Kidney (tissue), 14 donors: Measurements from ENCODE around the gene PIK3R1. TPM values are rescaled to one million over a fixed set of nuclear protein-coding genes. Genes with fewer than 3 reads are reported as not detected.

Experiments used
- DNase-seq, 5 donors: peaks; one replicate each; pipeline ENCODE4 v3.0.0-alpha.2; 2013 to 2020
- FAIRE-seq: peaks from 2 replicates; lab custom pipeline; 2012; peaks lifted over from hg19 to GRCh38; lab: Jason Lieb, UNC
- H3K27ac ChIP-seq, 2 donors: one replicate each; pipeline ENCODE4 v1.7.0; 2013; ENCODE audit warnings: low read depth in 2 of 2, low read length in 2 of 2, inconsistent platforms in 1 of 2
- H3K27me3 ChIP-seq: one replicate; pipeline ENCODE4 v1.7.1; 2013; ENCODE audit warnings: low read length, inconsistent platforms; ENCODE audit not compliant: control insufficient read depth, insufficient read depth
- H3K36me3 ChIP-seq, 3 donors: one replicate each; pipeline versions ENCODE4 v1.7.0 to v1.7.1; 2013; ENCODE audit warnings: low read length in 3 of 3, control low read depth in 1 of 3, inconsistent platforms in 1 of 3; ENCODE audit not compliant: insufficient read depth in 3 of 3, control insufficient read depth in 2 of 3
- H3K4me1 ChIP-seq, 3 donors: one replicate each; pipeline versions ENCODE4 v1.7.0 to v1.7.1; 2013; ENCODE audit warnings: low read length in 3 of 3, inconsistent platforms in 1 of 3, low read depth in 1 of 3; ENCODE audit not compliant: control insufficient read depth in 2 of 3, insufficient read depth in 2 of 3
- H3K4me3 ChIP-seq, 3 donors: one replicate each; pipeline versions ENCODE4 v1.7.0 to v1.8.1; 2013; ENCODE audit warnings: low read length in 3 of 3, control low read depth in 1 of 3, inconsistent platforms in 1 of 3
- H3K9ac ChIP-seq, 3 donors: one replicate each; pipeline versions ENCODE4 v1.7.0 to v1.7.1; 2013; ENCODE audit warnings: low read length in 3 of 3, control low read depth in 1 of 3, inconsistent platforms in 1 of 3
- H3K9me3 ChIP-seq, 3 donors: one replicate each; pipeline versions ENCODE4 v1.7.0 to v1.7.1; 2013; ENCODE audit warnings: low read length in 3 of 3, control low read depth in 1 of 3, inconsistent platforms in 1 of 3; ENCODE audit not compliant: control insufficient read depth in 2 of 3, insufficient read depth in 1 of 3
- CTCF ChIP-seq: IDR thresholded peaks from 3 replicates; pipeline ENCODE4 v1.5.1; 2012; ENCODE audit warnings: mild to moderate bottlenecking, moderate library complexity, borderline replicate concordance; ENCODE audit not compliant: insufficient read depth; ENCODE audit errors: extremely low read depth
- intact Hi-C: fragments of 100-400 bp; cut with DNase I; formaldehyde crosslinking; loops from one replicate; pipeline ENCODE4 v1.11.1; 2022
- polyA plus RNA-seq: library from polyadenylated mRNA; stranded (reverse); fragments of 350-450 nt; fragmentation: Illumina TruSeq; extraction: RNeasy Lipid Tissue Mini Kit (QIAGEN cat#74804); gene quantifications from one replicate; pipeline ENCODE4 v1.2.3, GENCODE V29; 2014; ENCODE audit warnings: low read depth, low replicate concordance; ENCODE audit not compliant: insufficient read depth
- total RNA-seq: library from RNA; stranded (reverse); fragmentation: NEBNext Ultra II Directional; extraction: Animal tissue kit (Norgen Biotek cat#: 25700); gene quantifications from one replicate; pipeline ENCODE4 v1.2.1, GENCODE V29; 2021
- donor health status: control.
- donor health status: control.
- donor health status: control.
- donor health status: control.
- donor health status: control.
- donor health status: DM: yes; HTN: yes; CAD: no.
- donor health status: Normal renal cell carcinoma (clear cell type).

Gene PIK3R1
- total and polyA plus RNA-seq, 2 donors from 2014 or later, result 26.6 to 138 TPM

- intact Hi-C loops, result no loop called here
- peaks cover 6 to 46% (median 31%) of the 10 kb centered on the region in 3 donors for H3K4me1 ChIP-seq
- FAIRE-seq, result no peak
- H3K36me3 ChIP-seq, result no peaks in the 10 kb centered on the region
- DNase-seq, result no peak
- H3K9me3 ChIP-seq, result no peaks in the 10 kb centered on the region
- TF ChIP-seq CTCF, result no peak
- no peaks in the 10 kb centered on the region for H3K27me3 ChIP-seq
- H3K4me3 ChIP-seq, result peak overlapping the region in 2 of 3 donors; percentile 7 to 21
- peak overlapping the region in 1 of 3 donors; percentile 46 for H3K9ac ChIP-seq
- H3K27ac ChIP-seq, result no peak overlapping the region
Measured at GRCh38 chr5:68268852-68269130, 53.2 kb downstream of the PIK3R1 start.

DNA sequence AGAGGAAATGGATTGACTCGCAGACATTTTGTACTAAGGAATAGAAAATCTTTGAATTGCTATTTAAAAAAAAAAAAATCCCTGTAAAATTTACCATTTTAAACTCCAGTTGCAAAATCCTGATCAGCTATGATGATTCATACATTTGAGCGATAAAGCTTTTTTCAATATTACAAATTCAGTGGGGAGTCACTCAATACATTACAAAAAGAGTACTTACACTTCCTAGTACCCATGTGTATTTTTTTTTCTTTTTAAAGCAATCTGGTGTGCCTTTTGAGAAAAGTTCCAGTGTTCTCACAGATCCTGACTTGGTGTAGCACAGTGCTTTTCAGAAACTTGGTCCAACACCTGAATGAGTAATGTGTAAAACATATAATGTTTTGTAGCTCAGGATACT, 54.3 kb downstream of the PIK3R1 start:
- H3K9ac ChIP-seq, result no peak overlapping the region
- no peak overlapping the region for H3K27ac ChIP-seq
- H3K36me3 ChIP-seq, result no peaks in the 10 kb centered on the region
- FAIRE-seq (no peak), DNase-seq (no peak)
- H3K4me3 ChIP-seq, result no peak overlapping the region
- H3K9me3 ChIP-seq, result no peaks in the 10 kb centered on the region
- no peaks in the 10 kb centered on the region for H3K27me3 ChIP-seq
- H3K4me1 ChIP-seq, result peaks cover 6 to 38% (median 23%) of the 10 kb centered on the region in 3 donors
- intact Hi-C loops, result no loop called here
- no peak for TF ChIP-seq CTCF

- DNase-seq (no peak), FAIRE-seq (peak; percentile 52)
- Histone ChIP-seq H3K36me3 (no peaks in the 10 kb centered on the region), H3K4me3 (no peak overlapping the region), H3K9ac (no peak overlapping the region), H3K9me3 (no peaks in the 10 kb centered on the region), H3K27me3 (no peaks in the 10 kb centered on the region), H3K4me1 (peaks cover 6 to 31% (median 16%) of the 10 kb centered on the region in 3 donors), H3K27ac (no peak overlapping the region)
- TF ChIP-seq CTCF, result no peak
- intact Hi-C loops, result no loop called here
Measured at GRCh38 chr5:68270399-68270975, 54.9 kb downstream of the PIK3R1 start.

DNA sequence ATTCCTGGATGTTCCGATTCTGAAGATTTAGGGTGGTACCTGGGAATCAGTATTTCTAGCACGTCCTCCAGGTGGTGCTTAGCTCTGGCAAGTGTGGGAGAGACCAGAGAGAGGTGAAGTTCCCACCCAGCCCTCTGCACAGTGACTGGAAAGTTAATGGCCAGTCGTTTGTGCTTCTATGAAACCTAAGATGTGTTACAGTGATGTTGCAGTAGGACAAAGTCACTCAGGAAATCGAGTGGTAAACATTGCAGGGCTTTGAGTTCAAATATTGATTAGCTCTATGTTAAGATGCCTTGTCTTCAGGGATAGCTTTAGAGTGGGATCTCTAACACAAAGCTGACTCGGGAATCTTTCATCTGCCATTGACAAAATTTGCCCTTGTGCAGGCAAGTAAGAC, 55.6 kb downstream of the PIK3R1 start:
- DNase-seq (no peak), FAIRE-seq (no peak)
- H3K4me1 ChIP-seq, result peaks cover 6 to 26% (median 13%) of the 10 kb centered on the region in 3 donors
- intact Hi-C loops, result no loop called here
- H3K9ac ChIP-seq, result no peak overlapping the region
- no peaks in the 10 kb centered on the region for H3K9me3 ChIP-seq
- no peak for TF ChIP-seq CTCF
- H3K27ac ChIP-seq, result no peak overlapping the region
- peaks cover 0 to 1% (median 0%) of the 10 kb centered on the region in 3 donors for H3K36me3 ChIP-seq
- H3K27me3 ChIP-seq, result no peaks in the 10 kb centered on the region
- H3K4me3 ChIP-seq, result no peak overlapping the region
